GM21390 (cell line): Measurements from ENCODE around the gene ATF6.
A peak's percentile ranks its signal among the peaks of the same experiment; 100 is the strongest.
"Not testable (repeated sequence)": the region's sequence is repeated elsewhere in the genome, so short reads cannot be mapped to it uniquely, and the experiment has no call there.

Source experiments
- ATAC-seq: cut with Tn5 transposase; IDR thresholded peaks from one replicate; pipeline ENCODE4 v1.9.1; 2021; ENCODE audit not compliant: unreplicated experiment

ATF6 gene

DNA sequence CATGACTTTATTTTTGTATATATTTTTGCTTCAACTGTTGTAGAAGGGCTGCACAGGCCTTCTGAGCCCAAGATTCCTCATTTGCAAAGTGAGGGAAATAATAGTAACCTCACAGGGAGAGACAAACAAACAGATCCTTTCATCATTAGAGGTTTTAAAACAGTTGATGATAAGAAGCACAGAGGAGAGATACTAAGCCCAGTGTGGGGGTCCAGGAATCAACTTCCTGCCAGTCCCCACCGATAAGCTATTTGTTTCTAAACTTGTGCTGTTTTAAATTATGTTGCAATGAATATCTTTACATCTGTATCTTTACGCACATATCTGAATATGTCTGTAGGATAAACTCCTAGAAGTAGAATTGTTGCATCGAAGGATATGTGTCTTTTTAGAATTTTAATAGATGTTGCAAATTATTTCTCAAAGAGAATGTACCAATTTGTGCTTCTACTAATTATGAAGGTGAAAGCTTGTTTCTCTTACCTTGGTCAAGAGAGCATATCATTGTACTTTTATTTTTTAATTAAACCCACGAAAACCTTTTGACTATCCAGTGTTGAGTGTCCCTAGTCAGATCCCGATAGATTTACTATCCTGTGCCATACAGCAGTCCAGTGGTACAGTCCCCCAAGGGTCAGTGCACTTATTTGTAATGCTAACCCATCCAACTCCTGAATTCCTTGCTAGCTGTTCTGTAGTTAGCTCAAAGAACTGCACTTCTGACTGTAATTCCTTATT lies 34.0 kb upstream of the ATF6 start:
- no peak for ATAC-seq

DNA sequence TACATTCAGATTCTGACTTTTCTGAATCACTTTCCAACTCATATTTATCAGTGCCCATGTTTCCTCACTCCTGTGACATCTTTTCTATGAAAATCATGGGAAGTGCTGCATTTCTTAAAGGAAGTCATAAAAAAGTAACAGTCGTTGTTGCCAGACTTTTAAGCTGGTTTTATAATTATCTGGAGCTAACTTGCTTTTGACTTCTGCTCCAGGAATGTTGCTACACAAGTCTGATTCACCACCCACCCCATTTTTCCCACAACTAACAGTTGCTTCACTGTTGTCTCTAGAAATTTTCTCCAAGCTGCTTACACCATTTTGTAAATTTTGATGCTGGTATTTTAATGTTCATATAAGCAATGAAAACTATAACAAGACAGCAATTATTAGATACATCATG lies 32.6 kb upstream of the ATF6 start:
- no peak for ATAC-seq

DNA sequence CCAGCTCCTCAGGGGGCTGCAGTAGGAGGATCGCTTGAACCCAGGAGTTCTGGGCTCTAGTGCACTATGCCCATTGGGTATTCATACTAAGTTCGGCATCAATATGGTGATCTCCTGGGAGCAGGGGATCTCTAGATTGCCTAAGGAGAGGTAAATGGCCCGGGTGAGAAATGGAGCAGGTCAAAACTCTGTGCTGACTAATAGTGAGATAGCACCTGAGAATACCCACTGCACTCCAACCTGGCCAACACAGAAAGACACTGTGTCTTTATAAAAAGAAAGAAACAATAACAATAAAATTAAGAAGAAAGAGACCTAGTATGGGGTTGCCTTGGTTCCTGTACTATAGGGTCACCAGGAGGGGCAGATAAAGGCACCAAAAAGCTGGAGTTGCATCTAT lies 30.3 kb upstream of the ATF6 start:
- no peak for ATAC-seq

DNA sequence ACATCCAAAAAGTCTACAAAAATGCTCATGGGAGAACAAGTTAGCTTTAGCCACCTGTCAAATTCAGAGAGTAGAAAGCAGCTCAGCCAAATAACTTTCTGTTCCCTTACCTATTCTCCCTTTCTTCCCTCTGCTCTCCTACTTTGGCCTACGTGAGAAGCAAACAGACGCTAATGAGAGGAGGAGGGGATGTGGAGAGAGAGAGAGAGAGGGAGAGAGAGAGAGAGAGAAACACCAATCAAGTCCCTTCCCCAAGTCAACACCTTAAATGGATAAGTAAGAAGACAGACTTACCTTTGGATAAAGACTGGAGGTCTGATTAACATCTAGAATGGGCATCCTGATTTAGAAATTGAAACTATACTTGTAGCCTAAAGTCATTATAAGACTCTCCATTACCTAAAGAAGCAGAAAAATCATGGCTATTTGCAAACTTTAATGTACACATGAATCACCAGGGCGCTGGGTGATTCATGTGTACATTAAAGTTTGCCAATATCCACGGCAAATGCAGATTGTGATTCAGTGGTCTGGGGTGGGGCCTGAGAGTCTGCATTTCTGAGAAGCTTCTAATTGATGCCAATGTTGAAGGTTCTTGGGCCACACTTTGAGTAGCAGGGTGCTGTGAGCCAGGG lies 29.7 kb upstream of the ATF6 start:
- ATAC-seq = no peak

DNA sequence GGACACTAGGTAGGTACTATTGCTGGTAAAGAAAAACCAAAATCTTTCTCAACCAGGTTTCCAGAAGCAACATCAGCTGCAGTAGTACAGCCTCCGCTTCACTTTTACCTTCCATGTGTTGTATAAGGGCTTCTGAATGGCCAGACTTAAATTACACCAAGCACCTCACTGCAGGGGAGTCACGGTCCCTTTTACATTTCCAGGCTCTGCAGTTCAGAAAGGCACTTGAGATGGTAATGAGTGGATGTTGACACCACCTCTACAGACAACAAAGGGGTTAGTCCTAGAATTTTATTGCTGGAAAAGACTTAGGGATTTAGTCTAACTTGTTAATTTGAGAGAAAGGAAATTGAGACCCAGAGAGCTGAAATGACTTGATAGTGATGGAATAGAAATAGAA lies 28.5 kb upstream of the ATF6 start:
- ATAC-seq = no peak

DNA sequence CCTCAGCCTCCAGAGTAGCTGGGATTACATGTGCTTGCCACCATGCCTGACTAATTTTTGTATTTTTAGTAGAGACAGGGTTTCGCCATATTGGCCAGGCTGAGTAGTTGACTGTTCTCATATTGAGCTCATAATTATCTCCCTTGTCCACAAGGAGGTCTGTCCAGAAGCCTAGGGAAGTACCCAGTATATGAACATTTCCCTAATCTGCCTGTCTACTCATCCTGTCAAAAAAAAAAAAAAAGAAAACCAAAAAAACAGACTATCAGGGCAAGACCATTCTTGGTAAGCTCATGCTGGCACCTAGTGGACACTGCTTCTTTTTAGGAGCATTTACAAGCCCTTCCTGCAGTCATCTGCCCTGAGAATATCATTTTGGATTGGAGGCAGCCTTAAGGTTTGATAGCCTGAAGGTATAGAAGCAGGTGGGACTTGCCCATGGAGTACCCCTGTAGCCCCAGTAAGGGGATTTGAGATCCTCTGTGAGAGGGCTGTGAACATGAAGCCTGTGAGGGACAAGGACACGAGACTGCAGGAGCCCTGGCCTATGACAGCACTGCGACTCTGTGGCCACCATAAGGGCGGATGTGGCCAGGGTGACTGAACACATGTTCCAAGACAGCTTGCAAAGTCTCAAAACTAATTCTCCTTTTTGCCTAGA lies 27.4 kb upstream of the ATF6 start:
- peak; percentile 69 for ATAC-seq

DNA sequence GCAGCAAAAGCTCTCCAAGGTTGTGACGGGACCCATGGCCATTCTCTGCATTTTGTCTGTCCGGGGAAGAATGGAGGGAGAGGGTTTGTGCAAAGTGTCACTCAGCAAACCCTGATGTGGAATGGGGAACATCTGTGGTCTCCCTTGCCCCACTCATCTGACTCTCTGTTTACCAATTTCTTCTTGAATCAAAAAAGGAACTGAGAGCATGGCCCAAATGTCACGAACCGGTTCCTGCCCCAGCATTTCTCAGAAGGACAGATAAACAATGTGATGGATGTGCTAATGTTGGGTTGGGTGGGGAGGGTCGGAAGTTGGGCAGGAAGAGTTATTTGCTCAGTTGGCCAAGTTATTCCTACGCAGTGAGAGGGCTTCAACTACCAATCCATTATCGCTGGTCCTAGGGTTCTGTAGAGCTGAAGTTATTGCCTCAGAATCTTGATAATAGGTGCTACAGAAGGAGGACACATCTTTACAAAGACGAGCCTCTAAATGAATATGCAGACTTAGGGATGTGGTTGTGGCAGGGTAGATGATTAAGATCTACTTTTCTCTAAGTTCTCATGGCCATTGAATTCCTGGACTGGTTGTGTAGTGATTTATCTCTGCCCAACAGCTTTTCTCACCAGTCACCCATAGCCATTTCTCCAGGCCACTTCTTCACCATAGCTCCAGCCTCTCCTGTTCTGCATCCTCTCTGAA lies 26.1 kb upstream of the ATF6 start:
- ATAC-seq = no peak

DNA sequence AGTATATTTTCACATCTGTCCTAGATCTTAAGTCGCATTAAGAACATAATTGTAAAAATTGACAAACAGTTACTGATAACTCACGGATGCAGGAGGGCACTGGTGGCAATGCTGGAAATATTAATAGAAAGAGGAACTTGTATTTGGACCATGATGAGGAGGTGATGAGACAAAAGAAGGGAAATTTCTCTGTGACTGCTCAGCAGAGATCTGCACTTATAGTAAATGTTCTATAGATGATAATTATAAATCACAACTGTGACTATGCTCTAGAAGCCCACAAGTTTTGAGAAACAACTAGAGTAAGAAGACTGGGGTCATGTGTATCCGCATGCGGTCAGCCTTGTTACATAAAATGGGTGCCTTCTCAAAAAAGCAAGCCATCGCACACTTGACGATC lies 25.2 kb upstream of the ATF6 start:
- ATAC-seq = no peak

DNA sequence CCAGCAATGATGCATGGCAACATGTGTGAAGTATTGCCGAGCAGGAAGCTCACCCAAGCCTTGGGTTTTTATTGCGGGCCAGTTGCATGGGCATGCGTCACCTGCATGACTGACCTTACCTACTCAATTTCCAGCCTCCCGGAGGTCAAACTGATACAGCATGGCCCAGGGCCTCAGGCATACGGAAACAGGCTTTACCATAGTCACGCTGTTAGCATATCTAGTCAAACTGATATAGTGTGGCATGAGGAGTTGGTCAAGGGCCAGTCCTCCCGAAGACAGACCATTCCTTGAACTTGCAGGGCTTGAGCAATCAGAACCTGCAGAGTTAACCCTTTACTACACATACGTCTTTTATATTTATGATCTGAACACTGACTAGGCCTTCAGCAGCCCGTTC lies 22.9 kb upstream of the ATF6 start:
- ATAC-seq = no peak

DNA sequence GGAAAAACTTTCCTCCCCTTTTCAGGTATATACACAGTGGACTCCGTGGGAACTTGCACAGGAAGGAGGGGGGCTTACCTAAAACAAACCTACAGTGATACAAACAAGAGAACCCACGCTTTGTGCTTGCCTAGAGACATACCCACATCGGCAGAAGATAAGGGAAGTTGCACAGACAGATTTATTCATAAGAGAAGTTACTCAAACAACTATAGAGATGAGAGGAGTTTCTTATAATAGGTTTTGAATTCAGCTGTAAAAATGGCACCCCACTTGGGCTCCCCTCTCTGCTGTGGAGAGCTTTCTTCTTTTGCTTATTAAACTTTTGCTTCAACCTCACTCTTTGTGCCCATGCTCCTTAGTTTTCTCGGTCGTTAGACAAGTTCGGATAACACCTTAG lies 18.3 kb upstream of the ATF6 start:
- no peak for ATAC-seq

DNA sequence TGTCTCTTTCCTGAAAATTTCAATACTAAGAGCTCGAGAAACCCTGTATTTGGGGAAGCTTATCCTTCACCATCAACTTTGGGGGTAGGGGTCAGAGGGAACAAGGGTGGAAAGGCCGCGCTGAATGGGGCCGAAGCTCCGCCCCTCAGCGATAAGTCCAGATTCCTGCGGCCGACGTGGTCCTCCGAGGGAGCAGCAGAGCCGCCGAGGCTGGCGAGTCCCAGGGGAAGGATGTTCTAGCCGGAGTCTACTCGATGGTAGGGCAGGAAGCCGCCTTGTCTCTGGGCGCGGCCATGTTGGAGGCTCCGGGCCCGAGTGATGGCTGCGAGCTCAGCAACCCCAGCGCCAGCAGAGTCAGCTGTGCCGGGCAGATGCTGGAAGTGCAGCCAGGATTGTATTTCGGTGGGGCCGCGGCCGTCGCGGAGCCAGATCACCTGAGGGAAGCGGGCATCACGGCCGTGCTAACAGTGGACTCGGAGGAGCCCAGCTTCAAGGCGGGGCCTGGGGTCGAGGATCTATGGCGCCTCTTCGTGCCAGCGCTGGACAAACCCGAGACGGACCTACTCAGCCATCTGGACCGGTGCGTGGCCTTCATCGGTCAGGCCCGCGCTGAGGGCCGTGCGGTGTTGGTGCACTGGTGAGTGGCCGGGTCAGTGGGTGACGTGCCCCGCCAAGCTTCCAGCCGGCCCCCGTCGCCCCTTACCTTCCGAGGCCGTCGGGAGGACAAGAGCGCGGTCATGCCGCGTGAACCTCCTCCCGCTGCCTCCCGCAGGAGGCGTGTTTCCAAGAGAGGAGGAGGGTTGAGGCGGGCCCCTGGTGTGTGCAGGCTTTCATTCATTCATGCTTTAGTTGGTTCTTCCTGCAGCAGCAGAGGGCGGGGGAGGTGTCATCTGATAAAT lies 16.4 kb upstream of the ATF6 start, which contains the start of gene DUSP12:
Gene DUSP12 (plus strand): TSS at position 278 of the 899 bp plus-strand sequence. CDS start 16 bp downstream, at position 294.
- ATAC-seq = peak; percentile 93

DNA sequence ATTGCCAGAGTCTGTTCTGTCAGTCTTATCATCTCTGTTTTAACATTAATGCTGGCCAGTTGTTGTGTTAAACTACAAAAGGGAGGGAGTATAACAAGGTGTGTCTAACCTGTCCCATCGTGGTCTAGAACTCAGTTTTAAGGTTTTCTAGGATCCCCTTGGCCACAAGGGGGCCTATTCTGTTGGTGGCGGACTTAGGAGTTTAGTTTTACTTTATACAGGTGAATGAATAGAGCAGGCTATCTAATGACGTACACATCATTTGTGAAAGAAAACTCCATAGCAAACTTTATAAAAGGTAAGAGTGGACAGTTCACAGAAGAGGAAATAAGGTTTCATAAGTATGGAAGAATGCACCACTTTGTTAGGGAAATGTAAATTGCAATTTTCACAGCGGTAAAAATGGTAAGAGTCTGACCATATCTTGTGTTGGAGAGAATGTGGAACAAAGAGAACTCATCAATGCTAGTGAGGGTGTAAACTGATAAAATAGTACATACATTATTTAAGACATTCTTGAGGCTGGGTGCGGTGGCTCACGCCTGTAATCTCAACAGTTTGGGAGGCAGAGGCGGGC lies 2.5 kb upstream of the ATF6 start:
- no peak for ATAC-seq

DNA sequence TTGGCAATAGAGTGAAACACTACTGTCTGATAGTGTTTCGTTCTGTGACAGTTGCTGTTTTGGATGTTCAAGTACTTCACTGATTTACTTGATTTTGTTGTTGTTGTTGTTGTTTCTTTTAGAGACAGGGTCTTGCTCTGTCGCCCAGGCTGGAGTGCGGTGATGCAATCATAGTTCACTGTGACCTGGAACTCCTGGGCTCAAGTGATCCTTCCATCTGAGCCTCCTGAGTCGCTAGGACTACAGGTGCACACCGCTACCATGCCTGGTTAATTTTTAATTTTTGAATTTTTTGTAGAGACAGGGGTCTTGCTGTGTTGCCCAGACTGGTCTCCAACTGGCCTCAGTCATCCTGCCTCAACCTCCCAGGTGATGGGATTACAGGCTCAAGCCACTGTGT lies 2.3 kb downstream of the ATF6 start:
- ATAC-seq = no peak

DNA sequence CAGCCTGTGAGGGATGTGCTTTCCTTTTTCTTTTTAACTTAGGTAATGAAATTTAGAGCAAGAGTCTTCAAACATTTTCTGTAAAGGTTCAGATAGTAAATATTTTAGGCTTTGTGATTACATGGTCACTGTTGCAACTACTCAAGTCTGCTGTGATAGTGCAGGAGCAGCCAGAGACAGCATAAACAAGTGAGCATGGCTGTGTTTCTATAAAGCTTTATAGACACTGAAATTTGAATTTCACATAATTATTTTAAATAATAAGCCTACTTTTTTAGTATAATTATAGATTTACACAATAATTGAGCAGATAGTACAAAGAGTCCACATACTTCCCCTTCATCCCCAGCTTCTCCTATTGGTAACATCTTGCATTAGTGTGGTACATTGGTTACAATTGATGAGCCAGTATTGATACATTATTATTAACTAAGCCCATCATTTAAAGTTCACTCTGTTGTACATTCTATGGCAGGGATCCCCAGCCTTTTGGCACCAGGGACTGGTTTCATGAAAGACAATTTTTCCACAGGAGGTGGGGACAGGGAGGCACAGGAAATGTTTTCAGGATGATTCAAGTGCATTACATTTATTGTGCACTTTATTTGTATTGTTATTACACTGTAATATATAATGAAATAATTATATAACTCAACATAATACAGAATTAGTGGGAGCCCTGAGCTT lies 3.0 kb downstream of the ATF6 start:
- ATAC-seq = no peak

DNA sequence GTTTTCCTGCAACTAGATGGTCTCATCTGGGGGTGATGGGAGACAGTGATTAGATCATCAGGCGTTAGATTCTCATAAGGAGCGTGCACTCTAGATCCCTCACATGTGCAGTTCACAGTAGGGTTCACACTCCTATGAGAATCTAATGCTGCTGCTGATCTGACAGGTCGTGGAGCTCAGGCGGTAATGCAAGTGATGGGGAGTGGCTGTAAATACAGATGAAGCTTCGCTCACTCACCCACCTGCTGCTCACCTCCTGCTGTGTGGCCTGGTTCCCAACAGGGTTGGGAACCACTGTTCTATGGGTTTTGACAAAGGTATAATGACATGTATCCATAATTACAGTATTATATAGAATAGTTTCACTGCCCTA lies 3.5 kb downstream of the ATF6 start:
- not testable (repeated sequence) for ATAC-seq

DNA sequence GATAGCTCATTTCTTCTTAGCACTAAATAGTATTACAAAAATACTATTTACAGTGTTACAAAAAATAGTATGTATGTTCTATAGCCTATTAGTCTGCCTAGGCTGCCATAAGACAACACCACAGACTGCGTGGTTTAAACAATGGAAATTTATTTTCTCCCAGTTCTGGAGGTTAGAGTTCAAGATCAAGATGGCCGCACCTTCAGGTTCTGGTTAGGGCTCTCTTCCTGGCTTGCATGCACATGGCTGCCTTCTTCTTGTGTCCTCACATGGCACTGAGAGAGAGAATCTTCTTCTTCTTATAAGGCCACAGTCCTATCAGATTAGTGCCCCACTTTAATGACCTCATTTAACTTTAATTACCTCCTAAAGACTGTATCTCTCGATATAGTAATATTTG lies 4.1 kb downstream of the ATF6 start:
- no peak for ATAC-seq

DNA sequence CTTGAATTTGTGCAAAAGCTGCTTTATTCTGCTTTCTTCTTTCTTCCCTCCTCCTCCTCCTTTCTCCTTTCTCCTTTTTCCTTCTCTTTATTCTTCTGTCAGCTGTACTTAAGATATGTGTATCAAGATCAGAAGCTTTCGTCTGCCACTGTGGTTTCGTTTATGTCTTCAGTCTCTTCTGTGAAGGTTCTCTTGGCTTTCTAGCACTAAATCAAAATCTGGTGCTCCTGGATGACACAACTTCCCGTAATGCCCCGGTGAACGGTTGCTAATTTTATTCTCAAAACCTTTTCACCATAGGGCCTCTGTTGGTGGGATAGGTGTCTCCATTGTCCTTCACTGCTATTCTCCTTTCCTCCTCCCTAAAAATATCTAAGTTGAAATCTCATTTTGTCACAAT lies 5.0 kb downstream of the ATF6 start:
- no peak for ATAC-seq

DNA sequence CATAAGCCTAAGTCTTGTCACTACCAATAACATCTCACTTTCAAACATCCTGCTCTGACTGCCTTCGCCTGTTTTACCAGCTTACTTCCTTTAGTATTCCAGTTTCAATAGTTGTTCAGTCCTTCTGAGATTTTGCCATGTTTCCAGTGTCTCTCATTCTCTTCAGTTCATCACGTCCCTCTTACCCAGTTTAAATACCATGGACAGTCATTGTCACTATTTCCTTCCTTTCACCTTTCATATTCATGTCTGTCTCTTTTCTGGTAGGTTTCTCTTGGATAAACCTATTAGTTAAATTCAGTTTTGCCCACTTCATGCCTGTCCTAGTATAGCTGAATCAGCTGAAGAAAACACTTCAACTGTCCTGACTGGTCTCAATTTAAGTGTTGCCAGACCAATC lies 5.9 kb downstream of the ATF6 start:
- no peak for ATAC-seq

DNA sequence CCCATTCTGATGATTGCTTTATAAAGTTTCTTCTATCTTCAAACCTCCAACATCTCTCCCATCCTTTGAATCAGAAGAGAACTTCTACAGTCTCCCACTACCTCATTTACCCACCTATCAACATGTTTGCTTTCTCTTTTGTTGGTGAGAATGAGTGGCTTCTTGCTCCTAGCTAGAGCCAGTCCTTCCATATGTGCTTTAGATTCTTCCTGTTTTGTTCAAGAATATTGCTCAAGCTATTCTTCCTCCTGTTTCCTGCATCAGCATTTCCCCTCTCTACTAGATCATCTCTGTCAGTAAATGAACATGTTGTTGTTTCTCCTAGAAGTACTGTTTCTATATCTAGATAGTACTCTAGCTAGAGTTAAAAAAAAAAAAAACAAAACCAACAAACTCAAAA lies 6.3 kb downstream of the ATF6 start:
- ATAC-seq = no peak

DNA sequence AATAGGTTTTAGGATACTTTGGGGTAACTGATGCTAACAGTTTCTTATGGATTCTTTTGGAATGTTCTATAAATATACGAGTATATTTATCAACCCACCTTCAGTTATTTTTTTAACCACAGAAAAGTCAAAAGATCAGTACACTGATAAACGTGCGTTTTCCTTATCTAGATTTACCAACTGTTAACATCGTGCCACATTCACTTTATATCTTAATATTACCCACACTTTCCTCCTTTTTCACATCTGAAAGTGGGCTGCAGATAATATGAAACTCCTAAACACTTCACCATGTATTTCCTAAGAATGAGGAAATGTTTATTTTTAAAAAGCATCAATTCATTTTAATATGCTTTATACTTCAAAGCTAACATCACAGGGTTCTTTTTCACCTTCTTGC lies 7.7 kb downstream of the ATF6 start:
- ATAC-seq = no peak
